HEK293 (cell line): ENCODE data around the gene TMEM236.

Experiments used
- EGR2 ChIP-seq: fragments of 450-650 bp; formaldehyde crosslinking; IDR thresholded peaks from 2 replicates; pipeline ENCODE4 v1.5.1; 2016; ENCODE audit warnings: low read depth, missing biosample characterization, missing genetic modification characterization
- GLI2 ChIP-seq: fragments of 450-650 bp; formaldehyde crosslinking; IDR thresholded peaks from 2 replicates; pipeline ENCODE4; 2017; ENCODE audit warnings: missing biosample characterization, missing genetic modification characterization, low read depth, borderline replicate concordance
- MZF1 ChIP-seq: fragments of 450-650 bp; formaldehyde crosslinking; IDR thresholded peaks from 2 replicates; pipeline ENCODE4 v1.5.1; 2017; ENCODE audit warnings: missing biosample characterization, missing genetic modification characterization, borderline replicate concordance
- TCF7L2 ChIP-seq: IDR thresholded peaks from 2 replicates; pipeline ENCODE4 v1.6.1; 2011; ENCODE audit warnings: low read depth, mild to moderate bottlenecking, inconsistent platforms, low read length, moderate library complexity, borderline replicate concordance
- ZBTB21 ChIP-seq: fragments of 450-650 bp; formaldehyde crosslinking; IDR thresholded peaks from 2 replicates; pipeline ENCODE4 v1.5.1; 2017; ENCODE audit warnings: missing biosample characterization, missing genetic modification characterization
- ZBTB8A ChIP-seq: fragments of 450-650 bp; formaldehyde crosslinking; IDR thresholded peaks from 2 replicates; pipeline ENCODE4 v1.5.1; 2016; ENCODE audit warnings: missing biosample characterization, missing genetic modification characterization
- ZFP37 ChIP-seq: fragments of 450-650 bp; formaldehyde crosslinking; IDR thresholded peaks from 2 replicates; pipeline ENCODE4 v1.5.1; 2016; ENCODE audit warnings: missing biosample characterization, missing genetic modification characterization
- ZNF501 ChIP-seq: fragments of 450-650 bp; formaldehyde crosslinking; IDR thresholded peaks from 2 replicates; pipeline ENCODE4 v1.5.1; 2016; ENCODE audit warnings: missing biosample characterization, missing genetic modification characterization
- ZNF664 ChIP-seq: fragments of 450-650 bp; formaldehyde crosslinking; IDR thresholded peaks from 2 replicates; pipeline ENCODE4 v1.5.1; 2016; ENCODE audit warnings: missing biosample characterization, missing genetic modification characterization
- TF ChIP-seq, protein P1 (sequence below): fragments of 450-650 bp; formaldehyde crosslinking; IDR thresholded peaks from 2 replicates; pipeline ENCODE4 v1.5.1; 2016; ENCODE audit warnings: missing biosample characterization, missing genetic modification characterization
- TF ChIP-seq, protein P2 (sequence below): fragments of 450-650 bp; formaldehyde crosslinking; IDR thresholded peaks from 2 replicates; pipeline ENCODE4 v1.5.1; 2016; ENCODE audit warnings: missing biosample characterization, missing genetic modification characterization
- TF ChIP-seq, protein P3 (sequence below): fragments of 450-650 bp; formaldehyde crosslinking; IDR thresholded peaks from 2 replicates; pipeline ENCODE4 v1.5.1; 2016; ENCODE audit warnings: missing biosample characterization, missing genetic modification characterization

DNA sequence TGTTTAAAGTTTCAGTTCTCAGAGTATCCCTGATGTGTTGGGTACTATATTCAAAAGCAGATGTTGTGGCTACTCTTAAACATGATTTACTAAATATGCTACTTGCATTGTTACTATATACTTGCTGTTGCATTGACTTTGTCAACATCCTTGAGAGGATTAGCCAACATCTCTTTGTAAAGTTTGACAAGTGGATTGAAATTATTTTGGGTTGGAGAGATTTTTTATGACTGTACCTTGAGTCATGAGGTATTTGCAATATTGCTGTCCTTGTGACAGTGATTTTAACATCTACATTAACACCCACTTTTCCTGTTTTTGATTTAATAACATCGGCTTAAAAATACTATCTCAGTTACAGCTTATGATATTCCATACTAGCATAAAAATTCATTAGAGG lies 89.0 kb downstream of the TMEM236 start:
- TF ChIP-seq ZBTB8A (no peak), ZFP37 (tag by site-specific recombination) (no peak), TCF7L2 (no peak), EGR2 (no peak), GLI2 (tag by site-specific recombination) (no peak), ZNF501 (no peak), MZF1 (tag by site-specific recombination) (no peak), ZBTB21 (tag by site-specific recombination) (no peak), ZNF664 (tag by site-specific recombination) (no peak)
- TF ChIP-seq, protein P1, sequence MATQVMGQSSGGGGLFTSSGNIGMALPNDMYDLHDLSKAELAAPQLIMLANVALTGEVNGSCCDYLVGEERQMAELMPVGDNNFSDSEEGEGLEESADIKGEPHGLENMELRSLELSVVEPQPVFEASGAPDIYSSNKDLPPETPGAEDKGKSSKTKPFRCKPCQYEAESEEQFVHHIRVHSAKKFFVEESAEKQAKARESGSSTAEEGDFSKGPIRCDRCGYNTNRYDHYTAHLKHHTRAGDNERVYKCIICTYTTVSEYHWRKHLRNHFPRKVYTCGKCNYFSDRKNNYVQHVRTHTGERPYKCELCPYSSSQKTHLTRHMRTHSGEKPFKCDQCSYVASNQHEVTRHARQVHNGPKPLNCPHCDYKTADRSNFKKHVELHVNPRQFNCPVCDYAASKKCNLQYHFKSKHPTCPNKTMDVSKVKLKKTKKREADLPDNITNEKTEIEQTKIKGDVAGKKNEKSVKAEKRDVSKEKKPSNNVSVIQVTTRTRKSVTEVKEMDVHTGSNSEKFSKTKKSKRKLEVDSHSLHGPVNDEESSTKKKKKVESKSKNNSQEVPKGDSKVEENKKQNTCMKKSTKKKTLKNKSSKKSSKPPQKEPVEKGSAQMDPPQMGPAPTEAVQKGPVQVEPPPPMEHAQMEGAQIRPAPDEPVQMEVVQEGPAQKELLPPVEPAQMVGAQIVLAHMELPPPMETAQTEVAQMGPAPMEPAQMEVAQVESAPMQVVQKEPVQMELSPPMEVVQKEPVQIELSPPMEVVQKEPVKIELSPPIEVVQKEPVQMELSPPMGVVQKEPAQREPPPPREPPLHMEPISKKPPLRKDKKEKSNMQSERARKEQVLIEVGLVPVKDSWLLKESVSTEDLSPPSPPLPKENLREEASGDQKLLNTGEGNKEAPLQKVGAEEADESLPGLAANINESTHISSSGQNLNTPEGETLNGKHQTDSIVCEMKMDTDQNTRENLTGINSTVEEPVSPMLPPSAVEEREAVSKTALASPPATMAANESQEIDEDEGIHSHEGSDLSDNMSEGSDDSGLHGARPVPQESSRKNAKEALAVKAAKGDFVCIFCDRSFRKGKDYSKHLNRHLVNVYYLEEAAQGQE: no peak
- TF ChIP-seq, protein P2, sequence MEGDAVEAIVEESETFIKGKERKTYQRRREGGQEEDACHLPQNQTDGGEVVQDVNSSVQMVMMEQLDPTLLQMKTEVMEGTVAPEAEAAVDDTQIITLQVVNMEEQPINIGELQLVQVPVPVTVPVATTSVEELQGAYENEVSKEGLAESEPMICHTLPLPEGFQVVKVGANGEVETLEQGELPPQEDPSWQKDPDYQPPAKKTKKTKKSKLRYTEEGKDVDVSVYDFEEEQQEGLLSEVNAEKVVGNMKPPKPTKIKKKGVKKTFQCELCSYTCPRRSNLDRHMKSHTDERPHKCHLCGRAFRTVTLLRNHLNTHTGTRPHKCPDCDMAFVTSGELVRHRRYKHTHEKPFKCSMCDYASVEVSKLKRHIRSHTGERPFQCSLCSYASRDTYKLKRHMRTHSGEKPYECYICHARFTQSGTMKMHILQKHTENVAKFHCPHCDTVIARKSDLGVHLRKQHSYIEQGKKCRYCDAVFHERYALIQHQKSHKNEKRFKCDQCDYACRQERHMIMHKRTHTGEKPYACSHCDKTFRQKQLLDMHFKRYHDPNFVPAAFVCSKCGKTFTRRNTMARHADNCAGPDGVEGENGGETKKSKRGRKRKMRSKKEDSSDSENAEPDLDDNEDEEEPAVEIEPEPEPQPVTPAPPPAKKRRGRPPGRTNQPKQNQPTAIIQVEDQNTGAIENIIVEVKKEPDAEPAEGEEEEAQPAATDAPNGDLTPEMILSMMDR (tag by site-specific recombination): no peak
- TF ChIP-seq, protein P3, sequence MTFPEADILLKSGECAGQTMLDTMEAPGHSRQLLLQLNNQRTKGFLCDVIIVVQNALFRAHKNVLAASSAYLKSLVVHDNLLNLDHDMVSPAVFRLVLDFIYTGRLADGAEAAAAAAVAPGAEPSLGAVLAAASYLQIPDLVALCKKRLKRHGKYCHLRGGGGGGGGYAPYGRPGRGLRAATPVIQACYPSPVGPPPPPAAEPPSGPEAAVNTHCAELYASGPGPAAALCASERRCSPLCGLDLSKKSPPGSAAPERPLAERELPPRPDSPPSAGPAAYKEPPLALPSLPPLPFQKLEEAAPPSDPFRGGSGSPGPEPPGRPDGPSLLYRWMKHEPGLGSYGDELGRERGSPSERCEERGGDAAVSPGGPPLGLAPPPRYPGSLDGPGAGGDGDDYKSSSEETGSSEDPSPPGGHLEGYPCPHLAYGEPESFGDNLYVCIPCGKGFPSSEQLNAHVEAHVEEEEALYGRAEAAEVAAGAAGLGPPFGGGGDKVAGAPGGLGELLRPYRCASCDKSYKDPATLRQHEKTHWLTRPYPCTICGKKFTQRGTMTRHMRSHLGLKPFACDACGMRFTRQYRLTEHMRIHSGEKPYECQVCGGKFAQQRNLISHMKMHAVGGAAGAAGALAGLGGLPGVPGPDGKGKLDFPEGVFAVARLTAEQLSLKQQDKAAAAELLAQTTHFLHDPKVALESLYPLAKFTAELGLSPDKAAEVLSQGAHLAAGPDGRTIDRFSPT: no peak
